Posterior vena cava (tissue), 2 donors: ENCODE data around the gene TXNDC5. TPM values are rescaled to one million over a fixed set of nuclear protein-coding genes. Genes with fewer than 3 reads are reported as not detected.
"Not testable (repeated sequence)": the region's sequence is repeated elsewhere in the genome, so short reads cannot be mapped to it uniquely, and the experiment has no call there.

Experiments used
- DNase-seq: peaks from one replicate; pipeline ENCODE4 v3.0.0-alpha.2; 2020; ENCODE audit warnings: low spot score
- intact Hi-C, 2 donors: fragments of 100-400 bp; cut with DNase I; formaldehyde crosslinking; loops; one replicate each; pipeline versions ENCODE4 v1.14.1 to v1.14.2; 2022 to 2023
- total RNA-seq, 2 donors: library from RNA; stranded (reverse); fragmentation: NEBNext Ultra II Directional; extraction: Animal tissue kit (Norgen Biotek cat#: 25700); gene quantifications; one replicate each; pipeline ENCODE4 v1.2.1, GENCODE V29; 2021
- donor health status: DM: yes; HTN: yes; CAD: no.
- donor health status: DM: yes; HTN: yes; CAD: no.

Gene TXNDC5
- total RNA-seq, 2 donors from 2014 or later = 98.2 to 122 TPM

DNA sequence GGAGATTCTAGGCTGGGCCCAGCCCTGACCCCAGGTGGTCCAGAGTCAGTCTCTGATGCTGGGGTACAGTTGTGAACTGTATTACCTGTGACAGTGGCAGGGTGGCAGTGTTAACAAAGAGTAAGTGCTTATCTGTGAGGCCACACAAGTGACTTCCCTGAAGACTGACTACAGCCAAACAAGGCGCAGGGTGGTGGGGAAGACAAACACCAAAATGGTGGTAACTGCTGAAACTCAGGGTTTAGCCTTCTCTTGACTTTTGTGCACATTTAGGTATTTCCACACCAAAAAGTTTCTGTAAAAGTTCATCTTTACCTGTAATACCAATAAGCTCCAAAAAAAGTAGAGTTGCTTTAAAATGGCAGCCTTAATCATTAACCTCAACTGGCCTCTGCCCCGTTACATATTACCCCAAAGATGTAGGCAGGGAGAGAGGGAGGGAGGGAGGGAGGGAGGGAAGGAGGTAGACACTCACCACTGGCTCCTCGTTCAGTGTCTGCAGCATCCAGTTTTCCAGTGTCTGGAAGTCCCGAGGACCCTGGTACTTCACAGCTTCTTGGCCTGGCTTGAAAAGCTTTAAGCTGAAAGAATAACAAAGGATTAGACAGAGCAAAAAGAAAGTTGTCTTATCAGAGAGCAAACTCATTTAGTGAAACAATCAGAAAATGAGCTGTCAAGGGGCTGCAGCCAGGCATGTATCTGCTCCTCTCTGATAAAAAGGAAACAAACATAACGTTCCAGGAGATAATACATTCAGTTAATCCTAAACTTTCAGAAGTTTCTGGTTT is 11.3 kb downstream of the TXNDC5 start:
- no peak for DNase-seq
- intact Hi-C loops = no loop called here

DNA sequence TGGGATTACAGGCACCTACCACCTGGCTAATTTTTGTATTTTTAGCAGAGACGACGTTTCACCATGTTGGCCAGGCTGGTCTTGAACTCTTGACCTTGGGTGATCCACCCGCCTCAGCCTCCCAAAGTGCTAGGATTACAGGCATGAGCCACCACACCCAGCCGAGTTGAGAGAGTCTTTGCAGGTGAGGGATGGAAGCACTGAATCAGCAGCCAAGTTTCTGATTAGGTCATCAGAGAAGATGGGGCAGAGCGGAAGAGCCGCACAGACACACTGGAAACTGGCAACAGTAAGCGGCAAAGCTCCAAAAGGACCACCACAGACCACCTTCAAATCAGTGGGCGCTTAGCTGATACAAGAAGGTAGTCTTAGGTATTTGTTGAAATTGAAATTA is 12.4 kb downstream of the TXNDC5 start:
- DNase-seq, intact Hi-C loops: not testable (repeated sequence)

DNA sequence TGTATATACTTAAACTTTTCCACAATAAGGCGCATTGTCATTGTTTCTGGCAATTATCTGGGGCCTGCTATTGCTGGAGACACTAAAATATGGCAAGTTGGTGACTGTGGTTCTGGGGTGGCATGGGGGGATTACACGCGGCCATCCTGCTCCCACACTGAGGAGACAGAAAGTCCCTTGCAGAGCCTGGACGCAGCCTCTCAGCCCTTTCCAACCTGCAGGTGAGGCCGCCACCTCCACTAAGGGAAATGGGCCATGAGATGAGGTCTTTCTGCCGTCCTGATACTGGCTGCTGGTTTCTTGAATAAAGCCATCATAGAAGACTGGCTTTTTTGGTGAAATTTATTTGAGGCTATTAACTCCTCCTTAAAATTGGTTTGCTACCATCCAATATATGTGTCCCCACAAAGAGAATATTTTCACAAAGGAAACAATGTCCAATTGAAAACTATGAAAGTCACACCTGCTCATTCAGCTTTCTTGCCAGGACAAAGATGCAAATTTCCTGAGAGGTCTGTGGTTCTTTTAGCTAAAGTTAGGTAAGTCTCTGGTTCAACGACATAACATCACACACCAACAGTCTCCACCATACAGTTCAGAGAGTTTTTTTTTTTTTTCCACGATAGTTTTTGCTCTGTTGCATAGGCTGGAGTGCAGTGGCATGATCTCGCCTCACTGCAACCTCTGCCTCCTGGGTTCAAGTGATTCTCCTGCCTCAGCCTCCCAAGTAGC is 13.0 kb downstream of the TXNDC5 start:
- DNase-seq = no peak
- intact Hi-C loops = no loop called here

DNA sequence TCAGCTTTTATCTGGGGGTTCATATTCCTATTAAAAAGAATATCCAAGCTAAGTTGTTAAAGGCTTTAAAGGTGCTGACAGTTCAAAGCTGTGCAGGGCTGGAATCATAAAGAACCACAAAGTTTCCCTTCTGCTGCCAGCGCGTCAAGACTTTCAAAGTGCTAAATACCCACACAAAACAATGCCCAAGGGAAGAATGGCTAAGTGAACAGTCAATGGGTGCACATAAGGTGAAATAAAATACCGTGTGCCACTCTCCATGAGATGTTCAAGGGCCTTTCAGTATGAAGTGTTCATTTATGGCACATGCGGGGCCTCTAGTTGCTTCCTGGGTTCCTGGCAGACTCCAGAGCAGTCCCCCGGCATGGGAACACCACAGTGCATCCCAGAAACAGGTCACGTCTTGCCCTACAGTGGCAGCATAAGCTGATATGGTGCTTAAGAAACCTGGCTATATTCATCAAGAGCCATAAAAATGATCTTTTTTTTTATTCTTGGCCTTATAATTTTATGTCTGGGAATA is 14.1 kb downstream of the TXNDC5 start:
- intact Hi-C loops = no loop called here
- no peak for DNase-seq

DNA sequence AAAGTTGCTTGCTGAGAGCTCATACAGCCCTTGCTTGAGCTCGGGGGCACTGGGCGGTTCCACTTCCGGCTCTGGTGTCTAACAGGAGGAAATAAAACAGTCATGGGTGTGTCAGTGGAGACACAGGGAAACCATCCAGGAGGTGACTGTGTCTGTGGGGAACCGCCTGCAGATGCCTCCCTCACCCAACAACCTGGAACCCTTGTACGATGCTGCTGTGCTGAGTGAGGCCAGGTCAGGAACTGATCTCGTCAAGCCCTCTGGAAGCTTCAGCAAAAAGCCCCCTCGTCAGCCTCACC is 15.5 kb downstream of the TXNDC5 start:
- intact Hi-C loops = no loop called here
- no peak for DNase-seq

DNA sequence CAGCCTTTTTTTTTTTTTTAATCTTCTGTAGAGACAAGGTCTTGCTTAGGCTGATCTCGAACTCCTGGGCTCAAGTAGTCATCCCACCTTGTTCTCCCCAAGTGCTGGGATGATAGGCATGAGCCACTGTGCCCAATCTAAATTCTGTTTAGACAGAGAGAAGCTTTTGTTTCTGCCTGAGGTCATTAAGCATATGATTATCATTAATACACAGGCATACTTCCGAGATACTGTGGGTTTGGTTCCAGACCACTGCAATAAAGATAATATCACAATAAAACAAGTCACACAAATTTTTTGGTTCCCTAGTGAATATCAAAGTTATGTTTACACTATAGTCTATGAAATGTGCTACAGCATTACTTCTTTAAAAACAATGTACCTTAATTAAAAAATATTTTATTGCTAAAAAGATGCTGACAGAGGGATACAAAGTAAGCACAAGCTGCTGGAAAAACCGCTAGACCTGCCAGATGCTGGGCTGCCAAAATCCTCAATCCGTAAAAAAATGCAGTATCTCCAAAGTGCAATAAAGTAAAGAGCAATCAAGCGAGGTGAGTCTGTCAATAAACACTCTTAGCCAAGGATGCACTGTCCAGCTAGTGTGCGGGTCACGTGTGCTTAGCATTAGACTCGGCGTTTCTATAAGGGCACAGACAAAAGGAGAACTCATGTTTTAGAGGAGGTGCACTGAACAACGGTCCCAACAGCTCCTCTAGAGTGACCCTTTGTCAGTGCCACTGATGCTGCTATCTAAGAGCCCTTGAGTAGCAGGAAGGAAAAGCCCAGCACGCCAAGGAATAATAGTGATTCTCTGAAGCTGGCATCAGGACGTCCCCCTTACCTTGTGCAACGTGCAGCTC is 16.1 kb downstream of the TXNDC5 start:
- no peak for DNase-seq
- intact Hi-C loops = no loop called here

DNA sequence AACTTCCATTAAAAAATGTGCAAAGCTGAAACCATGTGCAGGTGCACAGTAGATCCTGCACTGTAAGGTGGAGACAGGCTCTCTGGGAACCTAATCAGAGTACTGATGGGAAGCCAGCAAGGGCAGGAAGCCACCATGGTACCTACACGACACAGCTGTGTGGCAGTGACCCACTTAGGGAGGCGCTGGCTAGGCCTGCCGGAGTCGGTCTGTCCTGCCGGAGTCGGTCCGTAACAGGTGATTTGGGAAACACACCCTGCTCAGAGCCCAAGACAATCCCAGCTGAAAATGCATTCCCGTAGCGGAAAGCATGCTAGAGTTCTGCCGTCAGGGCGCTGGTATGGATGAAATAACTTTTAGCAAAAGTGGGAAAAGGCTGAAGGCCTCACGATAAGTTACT is 17.2 kb downstream of the TXNDC5 start:
- DNase-seq = no peak
- intact Hi-C loops = no loop called here

DNA sequence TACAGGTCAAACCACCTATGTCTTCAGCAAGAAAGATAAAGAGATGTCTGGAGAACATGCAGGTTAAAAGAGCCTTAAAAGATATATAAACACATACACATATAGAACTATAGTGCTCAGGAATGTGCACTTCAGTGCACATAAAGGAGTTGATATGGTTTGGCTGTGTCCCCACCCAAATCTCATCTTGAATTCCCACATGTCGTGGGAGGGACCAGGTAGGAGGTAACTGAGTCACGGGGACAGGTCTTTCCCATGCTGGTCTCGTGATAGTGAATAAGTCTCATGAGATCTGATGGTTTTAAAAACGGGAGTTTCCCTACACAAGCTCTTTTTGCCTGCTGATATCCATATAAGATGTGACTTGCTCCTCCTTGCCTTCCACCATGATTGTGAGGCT is 18.2 kb downstream of the TXNDC5 start:
- DNase-seq, intact Hi-C loops: not testable (repeated sequence)

DNA sequence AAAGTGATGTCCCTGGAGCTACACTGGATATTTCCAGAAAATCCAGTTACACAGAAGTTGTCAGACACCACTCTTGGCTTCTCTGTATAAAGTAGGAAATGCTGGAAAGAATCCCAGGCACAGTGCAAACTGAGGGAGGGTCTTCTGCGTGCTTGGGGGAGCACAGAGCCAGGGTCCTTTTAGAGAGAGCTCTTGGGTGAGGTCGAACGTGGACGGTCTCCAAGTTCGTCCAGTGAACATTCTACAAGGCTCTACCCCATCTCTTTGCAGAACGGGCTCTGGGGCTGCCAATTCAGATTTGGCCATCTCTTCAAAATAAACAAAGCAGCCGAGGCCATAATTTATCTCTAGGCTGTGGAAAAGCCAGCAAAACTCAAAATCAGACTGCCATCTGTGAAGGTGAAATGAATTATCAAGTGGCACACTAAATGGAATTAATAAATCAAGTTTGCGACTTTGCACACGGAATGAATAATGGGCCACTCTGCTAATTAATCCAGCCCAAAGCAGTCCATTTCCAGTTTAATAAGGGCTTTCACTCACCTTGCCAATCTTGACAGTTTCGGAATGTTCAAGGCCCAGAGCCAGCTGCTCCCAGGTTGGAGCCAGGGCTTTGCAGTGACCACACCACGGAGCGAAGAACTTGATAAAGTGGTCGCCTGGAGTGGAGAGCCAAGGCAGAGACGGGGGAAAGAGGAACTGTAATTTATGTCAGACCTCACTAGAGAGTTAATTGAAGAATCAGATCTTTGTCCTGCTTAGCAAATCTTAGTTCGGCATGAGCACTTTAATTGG is 19.3 kb downstream of the TXNDC5 start:
- no peak for DNase-seq
- intact Hi-C loops = no loop called here

DNA sequence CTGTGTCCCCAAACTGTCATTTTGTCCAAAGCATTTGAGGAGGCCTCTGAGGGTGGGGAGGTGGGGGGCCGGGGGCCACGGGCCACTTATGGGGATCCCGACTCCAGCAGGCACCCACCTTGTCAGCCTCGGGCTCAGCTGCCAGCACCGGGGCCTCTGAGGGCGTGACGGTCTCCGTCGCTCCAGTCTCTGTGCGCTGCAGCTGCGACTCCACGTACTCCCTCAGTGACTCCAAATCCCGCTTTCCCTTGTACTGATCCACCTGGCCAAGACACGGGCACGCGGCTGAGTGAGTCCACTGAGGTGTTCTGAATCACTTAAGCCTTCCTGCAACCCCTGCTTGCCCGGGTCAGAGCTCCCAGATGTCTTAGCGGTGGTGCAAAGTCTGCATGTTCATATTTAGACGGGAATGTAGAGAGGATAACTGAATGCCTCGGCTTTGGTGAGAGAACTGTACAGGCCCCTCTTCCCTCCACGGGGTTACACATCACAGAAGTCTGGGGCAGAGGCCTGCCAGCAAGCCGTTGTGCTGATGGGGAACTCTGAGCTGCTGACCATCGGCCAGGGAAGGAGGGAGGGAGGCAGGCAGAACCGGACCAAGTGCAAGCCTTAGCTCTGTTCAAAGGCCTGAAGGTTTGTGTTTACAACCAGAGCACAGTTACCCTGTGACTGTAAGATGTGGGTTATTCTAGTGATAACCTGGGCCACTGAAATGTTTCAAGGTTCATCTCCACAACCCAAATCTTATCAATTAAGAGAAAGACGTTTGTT is 21.8 kb downstream of the TXNDC5 start:
- intact Hi-C loops = no loop called here
- no peak for DNase-seq

DNA sequence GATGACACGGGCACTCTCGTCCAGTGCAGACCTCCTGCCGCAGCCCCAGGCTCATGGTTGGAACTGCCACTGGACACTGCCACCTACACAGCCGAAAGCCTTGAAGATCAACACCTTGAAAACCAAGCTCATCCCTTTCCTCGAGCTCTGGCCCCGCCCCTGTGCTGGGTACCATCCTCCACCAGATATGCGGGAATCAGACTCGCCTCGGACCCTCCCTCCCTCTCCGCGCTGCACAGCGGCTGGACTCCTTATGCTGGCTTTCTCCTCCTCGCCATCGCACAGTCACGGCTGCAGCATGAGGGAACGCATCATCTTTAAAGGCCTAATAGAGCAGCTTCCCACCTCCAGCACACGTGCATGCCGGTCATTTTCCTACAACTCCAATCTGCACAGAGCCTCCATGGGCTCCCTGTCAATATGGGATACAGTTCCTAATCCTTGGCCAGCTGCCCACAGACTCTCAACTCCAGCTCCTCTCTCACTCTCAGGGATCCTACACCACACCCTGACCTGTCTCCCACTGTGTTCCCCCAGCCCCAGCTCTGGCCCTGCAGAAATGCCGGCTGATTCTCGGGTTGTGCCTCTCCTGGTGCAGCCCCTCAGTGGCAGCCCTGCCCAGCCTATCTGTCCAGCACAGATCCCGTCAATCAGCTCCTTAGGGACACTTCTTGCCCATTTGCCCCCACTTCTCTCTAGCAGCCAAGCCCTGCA is 23.2 kb downstream of the TXNDC5 start:
- intact Hi-C loops = no loop called here
- DNase-seq = no peak

DNA sequence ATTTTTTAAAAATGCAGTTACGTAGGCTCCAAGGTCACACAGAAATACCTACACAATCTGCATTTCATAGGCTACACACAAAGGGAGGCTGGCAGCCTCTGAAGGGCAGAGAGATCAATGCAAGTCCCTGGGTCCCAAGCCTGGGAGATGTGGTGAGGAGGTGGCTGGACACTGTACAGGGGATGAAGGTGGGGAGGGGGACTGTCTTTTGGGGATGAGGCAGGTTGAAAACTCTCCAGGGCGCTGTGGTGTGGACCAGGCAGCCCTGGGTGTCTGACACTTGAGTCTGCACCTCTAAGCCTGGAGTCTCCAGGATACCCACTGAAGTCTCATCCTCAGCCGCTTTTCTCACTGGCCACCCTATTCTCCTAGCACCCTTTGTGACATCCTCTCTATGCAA is 24.5 kb downstream of the TXNDC5 start:
- intact Hi-C loops = no loop called here
- DNase-seq = no peak

DNA sequence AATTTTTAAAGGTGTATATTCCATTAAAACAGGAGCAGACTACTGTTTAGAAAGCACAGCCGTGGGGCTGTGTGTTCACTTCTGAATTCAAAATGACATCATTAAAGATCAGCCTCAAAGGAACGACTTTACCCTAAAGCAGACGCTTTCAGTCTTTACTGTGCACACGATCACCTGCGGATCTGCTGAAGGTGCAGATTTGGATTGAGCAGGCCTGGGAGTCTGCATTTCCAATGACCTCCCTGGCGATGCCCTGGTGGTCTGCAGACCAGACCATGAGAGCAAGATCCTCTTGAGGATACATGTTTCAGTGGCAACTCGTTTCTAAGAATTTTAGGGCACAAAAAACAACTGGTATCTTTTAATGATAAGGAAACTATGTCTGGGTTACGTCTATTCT is 27.2 kb downstream of the TXNDC5 start:
- no peak for DNase-seq
- intact Hi-C loops = no loop called here

DNA sequence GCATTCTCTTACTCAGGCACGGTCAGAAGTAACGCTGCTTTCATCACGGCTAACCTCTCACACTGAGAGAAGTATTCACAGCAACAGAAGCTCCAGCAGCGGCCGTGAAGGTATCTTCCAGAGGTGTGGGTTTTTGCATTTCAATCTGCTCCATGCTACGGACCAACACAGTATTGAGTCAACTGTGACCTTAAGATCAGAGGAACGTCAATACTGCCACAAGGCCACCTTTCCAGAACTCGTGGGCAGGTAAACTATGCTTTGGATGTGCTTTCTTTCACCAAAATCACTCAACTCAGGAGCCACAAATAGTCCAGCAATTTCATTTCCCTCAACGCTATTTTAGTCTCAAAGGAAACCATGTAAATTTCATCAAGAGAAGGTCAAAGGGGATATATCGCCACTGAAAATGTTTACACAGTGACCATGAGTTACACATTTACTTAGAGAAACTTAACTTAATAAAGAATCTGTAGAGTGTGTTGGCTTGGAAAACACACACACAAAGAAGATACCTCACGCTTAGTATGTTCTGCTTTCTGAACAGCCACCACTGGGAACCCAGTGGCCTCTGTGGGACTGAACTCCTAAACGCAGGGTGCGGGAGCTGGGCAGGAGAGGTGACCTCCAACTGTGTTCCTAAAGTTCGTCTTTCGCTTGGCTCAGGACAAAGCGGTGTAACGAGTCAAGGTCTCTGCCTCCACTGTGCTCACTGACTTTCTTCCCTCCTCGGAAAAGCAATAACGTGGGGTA is 27.9 kb downstream of the TXNDC5 start:
- intact Hi-C loops = no loop called here
- no peak for DNase-seq

DNA sequence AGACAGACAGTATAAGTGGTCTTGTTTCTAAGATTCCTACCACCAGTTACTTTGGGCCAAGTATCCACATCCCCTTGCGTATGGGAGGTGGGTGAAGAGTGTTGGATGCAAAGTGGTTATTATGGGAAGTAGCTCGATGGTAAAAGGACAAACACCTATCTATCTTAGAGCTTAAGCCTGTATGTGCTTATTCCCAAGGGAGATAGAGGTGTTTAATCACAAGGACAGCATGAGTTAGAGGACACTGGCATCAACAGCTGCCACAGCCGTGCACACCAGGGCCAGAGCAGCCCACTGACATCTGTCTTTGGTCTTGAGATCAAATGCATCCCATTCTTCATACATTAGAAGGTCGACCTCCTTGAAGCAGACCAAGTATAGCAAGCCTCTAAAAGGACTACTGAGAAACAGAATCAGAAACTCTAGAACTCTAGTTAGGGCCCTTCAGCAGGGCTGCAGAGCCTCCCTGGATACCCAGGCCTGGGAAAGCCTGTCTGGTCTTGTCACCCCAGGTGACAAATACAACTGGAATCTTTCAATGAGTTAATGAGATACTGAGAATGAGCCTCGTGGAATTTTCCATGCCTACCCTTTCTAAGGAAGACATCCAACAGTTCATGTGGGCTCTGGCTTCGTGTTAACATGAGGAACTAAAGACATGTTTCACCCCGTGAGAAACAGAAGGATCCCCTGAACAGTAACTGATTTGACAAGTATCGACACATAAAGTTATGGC is 28.7 kb downstream of the TXNDC5 start:
- intact Hi-C loops = no loop called here
- no peak for DNase-seq

DNA sequence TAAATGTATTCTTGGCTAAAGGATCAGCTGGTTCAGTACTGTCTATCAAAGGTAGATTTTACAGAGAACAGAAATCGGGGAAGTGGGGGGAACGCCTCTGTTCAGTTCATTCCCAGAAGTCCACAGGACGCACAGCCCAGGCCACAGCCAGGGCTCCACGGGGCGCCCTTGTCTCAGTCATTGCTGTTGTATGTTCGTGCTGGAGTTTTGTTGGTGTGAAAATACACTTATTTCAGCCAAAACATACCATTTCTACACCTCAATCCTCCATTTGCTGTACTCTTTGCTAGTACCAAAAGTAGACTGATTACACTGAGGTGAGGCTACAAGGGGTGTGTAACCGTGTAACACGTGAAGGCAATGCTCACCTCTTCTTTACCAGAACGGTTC is 29.9 kb downstream of the TXNDC5 start:
- DNase-seq = no peak
- intact Hi-C loops = no loop called here
